ENCODE measurements around the gene FTH1.

GRCh38 chr11:62013537-62014476, 46.4 kb upstream of the FTH1 start:
- no peak for TF ChIP-seq RFX5 (IDR thresholded peaks at IDR 0.05; ENCODE audit: borderline replicate concordance, low read depth, low read length)
- TF ChIP-seq RAD21 (IDR thresholded peaks at IDR 0.05 in 1 of 2, conservative IDR thresholded peaks at IDR 0.05 in 1 of 2; ENCODE audit: low read depth in 2 of 2, low read length in 2 of 2) = no peak
- no peak for TF ChIP-seq SIN3A (conservative IDR thresholded peaks at IDR 0.05 in 1 of 2, IDR thresholded peaks at IDR 0.05 in 1 of 2; ENCODE audit: low read depth in 1 of 2, low read length in 2 of 2)
- TF ChIP-seq, protein P1, sequence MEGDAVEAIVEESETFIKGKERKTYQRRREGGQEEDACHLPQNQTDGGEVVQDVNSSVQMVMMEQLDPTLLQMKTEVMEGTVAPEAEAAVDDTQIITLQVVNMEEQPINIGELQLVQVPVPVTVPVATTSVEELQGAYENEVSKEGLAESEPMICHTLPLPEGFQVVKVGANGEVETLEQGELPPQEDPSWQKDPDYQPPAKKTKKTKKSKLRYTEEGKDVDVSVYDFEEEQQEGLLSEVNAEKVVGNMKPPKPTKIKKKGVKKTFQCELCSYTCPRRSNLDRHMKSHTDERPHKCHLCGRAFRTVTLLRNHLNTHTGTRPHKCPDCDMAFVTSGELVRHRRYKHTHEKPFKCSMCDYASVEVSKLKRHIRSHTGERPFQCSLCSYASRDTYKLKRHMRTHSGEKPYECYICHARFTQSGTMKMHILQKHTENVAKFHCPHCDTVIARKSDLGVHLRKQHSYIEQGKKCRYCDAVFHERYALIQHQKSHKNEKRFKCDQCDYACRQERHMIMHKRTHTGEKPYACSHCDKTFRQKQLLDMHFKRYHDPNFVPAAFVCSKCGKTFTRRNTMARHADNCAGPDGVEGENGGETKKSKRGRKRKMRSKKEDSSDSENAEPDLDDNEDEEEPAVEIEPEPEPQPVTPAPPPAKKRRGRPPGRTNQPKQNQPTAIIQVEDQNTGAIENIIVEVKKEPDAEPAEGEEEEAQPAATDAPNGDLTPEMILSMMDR (IDR thresholded peaks at IDR 0.05; ENCODE audit: control extremely low read depth in 1 of 3, insufficient read depth in 1 of 3, low read depth in 1 of 3, low read length in 3 of 3) = no peak
- TF ChIP-seq RXRA (IDR thresholded peaks at IDR 0.05; ENCODE audit: insufficient read depth, low read depth, low read length) = no peak
- TF ChIP-seq POLR2A (IDR thresholded peaks at IDR 0.05; ENCODE audit: control extremely low read depth in 1 of 2, low read depth in 2 of 2, low read length in 2 of 2) = no peak
- TF ChIP-seq ATF2 (IDR thresholded peaks at IDR 0.05; ENCODE audit: low read length) = no peak

Data from H1 (cell line).